K562 (cell line): ENCODE results near the gene PACSIN1. TPM values are rescaled to one million over a fixed set of nuclear protein-coding genes. Genes with fewer than 3 reads are reported as not detected.

Experiments
- ATAC-seq: fragments of 200-7000 bp; cut with Tn5 transposase; 3 replicates; pipeline ENCODE4 v1.9.1; 2020; ENCODE audit warnings: moderate library complexity
- BruUV-seq: library from RNA; stranded (reverse); fragments of 400-500 nt; replicated peaks from 2 replicates; lab custom pipeline; 2021; lab: Mats Ljungman, UMichigan
- CTCF ChIA-PET: fragments of 300-600 bp; formaldehyde crosslinking; extraction: SDS; loops from one replicate; lab custom pipeline; 2021; ENCODE audit warnings: low intra/inter-chr PET ratio; lab: Yijun Ruan, JAX
- POLR2A ChIA-PET: fragments of 300-600, 350-650 bp; sonication (Branson Sonifier 250); formaldehyde crosslinking; extraction: SDS; loops from one replicate; lab custom pipeline; 2021; ENCODE audit warnings: antibody characterized with exemption, inconsistent platforms; lab: Yijun Ruan, JAX
- DNase-seq, 4 experiments: peaks; one replicate each; pipeline versions ENCODE4 v3.0.0 to v3.0.0-alpha.2; 2011 to 2018; ENCODE audit warnings: low spot score in 3 of 4, mixed read lengths in 3 of 4; ENCODE audit errors: extremely low read depth in 1 of 4
- FAIRE-seq: peaks from 2 replicates; lab custom pipeline; 2011; peaks lifted over from hg19 to GRCh38; lab: Jason Lieb, UNC
- H2AFZ ChIP-seq: 2 replicates; pipeline ENCODE4 v1.6.0; 2011; ENCODE audit warnings: low read depth, low read length, control low read depth, inconsistent platforms
- H3K27ac ChIP-seq: fragments of 200-600 bp; 3 replicates; pipeline ENCODE4 v1.8.0; 2011; ENCODE audit warnings: low read depth, mild to moderate bottlenecking, control low read depth, inconsistent platforms, low read length, moderate library complexity, mixed read lengths; ENCODE audit errors: extremely low read depth
- H3K27me3 ChIP-seq, 2 experiments: fragments of 300-600 bp in 1 of 2; 2 replicates in 1 of 2; 3 replicates in 1 of 2; pipeline versions ENCODE4 v1.6.0 to v1.8.0; 2011; ENCODE audit warnings: inconsistent platforms in 2 of 2, low read length in 2 of 2, mild to moderate bottlenecking in 1 of 2, mixed read lengths in 1 of 2, moderate library complexity in 1 of 2; ENCODE audit not compliant: control insufficient read depth in 2 of 2, insufficient read depth in 2 of 2
- H3K36me3 ChIP-seq: fragments of 300-600 bp; 3 replicates; pipeline ENCODE4 v1.8.0; 2011; ENCODE audit warnings: mild to moderate bottlenecking, low read length, inconsistent platforms; ENCODE audit not compliant: control insufficient read depth, insufficient read depth
- H3K4me1 ChIP-seq, 2 experiments: fragments of 200-600 bp in 1 of 2; replicated peaks in 1 of 2; 2 replicates in 1 of 2; 3 replicates in 1 of 2; pipeline versions ENCODE4 v1.5.1 to v1.8.0; 2011; ENCODE audit warnings: inconsistent platforms in 2 of 2, low read length in 2 of 2, mild to moderate bottlenecking in 1 of 2, mixed read lengths in 1 of 2, moderate library complexity in 1 of 2; ENCODE audit not compliant: control insufficient read depth in 2 of 2, insufficient read depth in 2 of 2
- H3K4me2 ChIP-seq: 2 replicates; pipeline ENCODE4 v1.6.1; 2011; ENCODE audit warnings: low read length, control low read depth, inconsistent platforms, mixed read lengths; ENCODE audit not compliant: insufficient read depth
- H3K4me3 ChIP-seq: fragments of 200-600 bp; sonication (generic), shearing (Covaris generic); 2 replicates; pipeline ENCODE4 v1.5.1; 2016; ENCODE audit warnings: control low read depth, inconsistent platforms
- H3K79me2 ChIP-seq: fragments of 200-600 bp; 3 replicates; pipeline ENCODE4 v1.8.0; 2011; ENCODE audit warnings: low read length, inconsistent platforms; ENCODE audit not compliant: control insufficient read depth, insufficient read depth
- H3K9ac ChIP-seq, 2 experiments: 2 replicates each; pipeline versions ENCODE4 v1.6.0 to v1.6.1; 2011; ENCODE audit warnings: low read depth in 2 of 2, low read length in 2 of 2, control low read depth in 1 of 2, inconsistent platforms in 1 of 2, mild to moderate bottlenecking in 1 of 2, mixed read lengths in 1 of 2; ENCODE audit not compliant: insufficient read depth in 1 of 2
- H3K9me1 ChIP-seq: one replicate; pipeline ENCODE4 v1.6.0; 2011; ENCODE audit warnings: inconsistent platforms, mild to moderate bottlenecking, low read length, moderate library complexity; ENCODE audit not compliant: control insufficient read depth, insufficient read depth
- H3K9me3 ChIP-seq: replicated peaks from 2 replicates; pipeline ENCODE4 v1.5.1; 2011; ENCODE audit warnings: low read depth, low read length, inconsistent platforms; ENCODE audit not compliant: control insufficient read depth, insufficient read depth
- H4K20me1 ChIP-seq: replicated peaks from 2 replicates; pipeline ENCODE4 v1.6.1; 2011; ENCODE audit warnings: low read length, inconsistent platforms, mixed read lengths; ENCODE audit not compliant: control insufficient read depth, insufficient read depth
- BMI1 ChIP-seq: fragments of 150-350 bp; IDR thresholded peaks from 2 replicates; pipeline ENCODE4 v1.6.1; 2014; ENCODE audit warnings: low read length
- ETS2 ChIP-seq: IDR thresholded peaks from 2 replicates; pipeline ENCODE4 v1.6.1; 2016; ENCODE audit warnings: borderline replicate concordance, missing genetic modification characterization, mild to moderate bottlenecking, moderate library complexity, missing compliant biosample characterization; ENCODE audit not compliant: poor library complexity, severe bottlenecking
- FUS ChIP-seq: fragments of 200-400 bp; formaldehyde crosslinking; optimal IDR thresholded peaks from 2 replicates; pipeline ENCODE3; 2017; ENCODE audit warnings: low read depth, low read length
- HMG20A ChIP-seq: fragments of 450-650 bp; formaldehyde crosslinking; conservative IDR thresholded peaks from 2 replicates; pipeline ENCODE4 v1.4.0; 2020; ENCODE audit warnings: mild to moderate bottlenecking, mixed read lengths
- RCOR1 ChIP-seq, 2 experiments: IDR thresholded peaks; 2 replicates each; pipeline ENCODE4 v1.6.1; 2012; ENCODE audit warnings: low read depth in 2 of 2, low read length in 2 of 2, borderline replicate concordance in 1 of 2, improper control_type of control experiment in 1 of 2
- RNF2 ChIP-seq: sonication (generic); IDR thresholded peaks from 2 replicates; pipeline ENCODE4 v1.6.1; 2016
- SMARCA5 ChIP-seq: fragments of 450-650 bp; IDR thresholded peaks from 2 replicates; pipeline ENCODE4 v1.6.1; 2016
- SMARCC2 ChIP-seq: fragments of 450-650 bp; IDR thresholded peaks from 2 replicates; pipeline ENCODE4 v1.6.1; 2017; ENCODE audit warnings: antibody characterized with exemption, moderate library complexity, mild to moderate bottlenecking, low read depth
- SNIP1 ChIP-seq: fragments of 450-650 bp; IDR thresholded peaks from 2 replicates; pipeline ENCODE4 v1.7.1; 2017; ENCODE audit warnings: low read depth, mild to moderate bottlenecking
- THRAP3 ChIP-seq: fragments of 450-650 bp; IDR thresholded peaks from 2 replicates; pipeline ENCODE4 v1.6.1; 2016; ENCODE audit warnings: mild to moderate bottlenecking, inconsistent platforms, borderline replicate concordance
- ZFP36 ChIP-seq: fragments of 150-350 bp; IDR thresholded peaks from 2 replicates; pipeline ENCODE4 v1.6.1; 2018; ENCODE audit warnings: low read length, low read depth; ENCODE audit not compliant: partially characterized antibody
- ZNF316 ChIP-seq: fragments of 450-650 bp; IDR thresholded peaks from 2 replicates; pipeline ENCODE4 v1.6.1; 2016
- WGBS: fragments of 100-300 bp; shearing (Covaris generic); methylation state at CpG from one replicate; pipeline ENCODE4 v1.1.6; 2016; ENCODE audit warnings: low coverage, mixed read lengths; ENCODE audit not compliant: insufficient coverage; ENCODE audit errors: missing lambda C conversion rate; 5-methylcytosine and 5-hydroxymethylcytosine counted together
- in situ Hi-C: fragments of 300-500 bp; cut with MboI; formaldehyde crosslinking; loops from 4 replicates; pipeline ENCODE4 v1.15.0; 2018; ENCODE audit warnings: inconsistent platforms, mixed read lengths
- intact Hi-C: fragments of 100-400 bp; cut with micrococcal nuclease; formaldehyde crosslinking; loops from 2 replicates; pipeline ENCODE4 v1.14.2; 2022
- polyA plus RNA-seq, 8 experiments: library from polyadenylated mRNA; depleted of rRNA in 4 of 8; stranded (reverse) in 5 of 8; unstranded in 3 of 8; fragments of >200 nt; fragmentation: Nextera tagmentation in 2 of 8; fragmentation: Illumina TruSeq in 1 of 8; extraction: Ambion mirVana in 2 of 8; extraction: Trizol in 1 of 8; gene quantifications; 2 replicates each; pipeline versions ENCODE4 v1.2.1 to v1.2.3, GENCODE V29; 2011 to 2014; ENCODE audit warnings: inconsistent platforms in 1 of 8, missing spikeins in 1 of 8
- total RNA-seq, 7 experiments: library from RNA; depleted of rRNA in 6 of 7; stranded (reverse); fragments of >200 nt in 6 of 7; fragmentation: Illumina TruSeq in 2 of 7; extraction: Trizol in 2 of 7; gene quantifications; 2 replicates each; pipeline versions ENCODE4 v1.2.1 to v1.2.3, GENCODE V29; 2011 to 2021; ENCODE audit warnings: low replicate concordance in 1 of 7
- TF ChIP-seq, protein P1 (sequence below), 2 experiments: fragments of 450-650 bp in 1 of 2; sonication (generic) in 1 of 2; formaldehyde crosslinking in 1 of 2; IDR thresholded peaks; 2 replicates each; pipeline versions ENCODE4 v1.7.1 to v1.9.0; 2016 to 2022; ENCODE audit warnings: inconsistent platforms in 1 of 2, mild to moderate bottlenecking in 1 of 2, missing genetic modification reagents in 1 of 2

Gene PACSIN1
- total and polyA plus RNA-seq, 9 of the 15 experiments (the other 6 are each of a cell fraction or from before 2014, with no cell fraction given): 0.01 to 1.7 (median 0.45) TPM

DNA sequence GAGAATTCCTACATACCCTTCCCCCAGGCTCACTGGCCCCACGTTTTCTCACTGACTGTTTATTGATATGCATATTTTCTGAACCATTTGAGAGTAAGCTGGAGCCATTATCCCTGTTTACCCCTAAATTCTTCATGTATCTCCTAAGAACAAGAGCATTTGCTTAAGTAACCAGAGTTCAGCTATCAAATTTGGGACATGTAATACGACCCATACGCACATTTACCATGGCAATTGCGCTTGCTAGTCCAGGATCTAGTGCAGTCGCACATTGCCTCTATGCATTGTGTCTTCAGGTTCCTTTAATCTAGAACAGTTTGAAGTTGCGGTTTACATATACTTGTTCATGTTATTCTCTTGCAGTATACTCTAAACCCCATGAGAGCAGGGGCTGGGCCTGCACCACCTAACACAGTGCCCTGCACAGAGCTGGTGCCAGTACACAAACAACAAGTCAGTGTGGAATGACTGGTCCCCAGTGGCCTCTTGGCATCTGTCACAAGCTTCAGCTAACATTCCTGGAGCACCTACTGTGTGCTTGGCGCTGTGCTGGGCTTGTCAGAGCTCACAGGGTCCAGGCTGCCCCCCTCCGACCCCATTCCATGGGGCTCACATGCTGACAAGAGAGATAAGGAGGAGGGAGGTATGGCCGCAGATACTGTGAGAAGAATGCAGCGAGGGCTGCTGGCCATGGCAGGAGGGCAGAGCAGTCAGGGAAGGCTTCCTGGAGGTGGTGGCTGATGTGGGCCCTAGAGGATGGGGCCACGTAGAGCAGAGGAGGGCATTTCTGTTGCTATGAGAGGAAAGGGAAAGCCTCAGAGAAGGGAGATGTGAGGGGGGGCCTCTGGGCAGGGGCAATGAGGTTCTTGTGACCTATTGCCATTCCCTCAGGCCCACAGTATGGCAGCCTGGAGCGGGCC is 62.1 kb downstream of the PACSIN1 start:
- intact Hi-C loops (loop anchor here (1.0 kb wide), 2 partner anchors 32 to 81 kb away; no protein-coding TSS in a partner anchor), in situ Hi-C loops (loop anchor here (5.0 kb wide), 1 partner anchor 79 kb away; no protein-coding TSS in a partner anchor)
- H3K27ac ChIP-seq: no peak overlapping the region
- no peaks in the 10 kb centered on the region for H4K20me1 ChIP-seq
- H3K36me3 ChIP-seq: no peaks in the 10 kb centered on the region
- H3K27me3 ChIP-seq: no peaks in the 10 kb centered on the region
- H3K4me2 ChIP-seq: no peak overlapping the region
- no peak for ATAC-seq
- DNase-seq: no peak
- H3K9ac ChIP-seq: peak overlapping the region; percentile 7 to 29; a peak in 2 of 4 replicates
- BruUV-seq: no TSS peak
- H2AFZ ChIP-seq: peak overlapping the region; percentile 93
- 53% methylated on average over 12 of the region's 12 CpGs for WGBS
- H3K79me2 ChIP-seq: no peaks in the 10 kb centered on the region
- H3K9me1 ChIP-seq: no peaks in the 10 kb centered on the region
- no peak overlapping the region for H3K4me3 ChIP-seq
- H3K4me1 ChIP-seq: peaks cover 24 to 56% of the 10 kb centered on the region in 2 experiments
- H3K9me3 ChIP-seq: no peaks in the 10 kb centered on the region
- CTCF ChIA-PET: interaction anchor here (0.9 to 2.1 kb wide), 5 partner anchors 33 to 612 kb away, joined by 3 to 9 read pairs (median 7); no protein-coding TSS in a partner anchor
- POLR2A ChIA-PET: interaction anchor here (0.6 kb wide), 1 partner anchor 1287 kb away, joined by 3 read pairs; no protein-coding TSS in a partner anchor
- FAIRE-seq: peak; percentile 19
- TF ChIP-seq HMG20A (CRISPR knock-in tag) (no peak), THRAP3 (no peak), SNIP1 (no peak), ZFP36 (peak; percentile 100), RCOR1 (IDR thresholded peaks at IDR 0.05; ENCODE audit: borderline replicate concordance in 1 of 2, low read depth in 2 of 2, low read length in 2 of 2) (peak in 1 of 2 experiments; percentile 83; a peak in 2 of 4 replicates), ETS2 (no peak), FUS (no peak), ZNF316 (no peak), SMARCA5 (peak; percentile 98), RNF2 (no peak), SMARCC2 (no peak), BMI1 (no peak)
- TF ChIP-seq, protein P1, sequence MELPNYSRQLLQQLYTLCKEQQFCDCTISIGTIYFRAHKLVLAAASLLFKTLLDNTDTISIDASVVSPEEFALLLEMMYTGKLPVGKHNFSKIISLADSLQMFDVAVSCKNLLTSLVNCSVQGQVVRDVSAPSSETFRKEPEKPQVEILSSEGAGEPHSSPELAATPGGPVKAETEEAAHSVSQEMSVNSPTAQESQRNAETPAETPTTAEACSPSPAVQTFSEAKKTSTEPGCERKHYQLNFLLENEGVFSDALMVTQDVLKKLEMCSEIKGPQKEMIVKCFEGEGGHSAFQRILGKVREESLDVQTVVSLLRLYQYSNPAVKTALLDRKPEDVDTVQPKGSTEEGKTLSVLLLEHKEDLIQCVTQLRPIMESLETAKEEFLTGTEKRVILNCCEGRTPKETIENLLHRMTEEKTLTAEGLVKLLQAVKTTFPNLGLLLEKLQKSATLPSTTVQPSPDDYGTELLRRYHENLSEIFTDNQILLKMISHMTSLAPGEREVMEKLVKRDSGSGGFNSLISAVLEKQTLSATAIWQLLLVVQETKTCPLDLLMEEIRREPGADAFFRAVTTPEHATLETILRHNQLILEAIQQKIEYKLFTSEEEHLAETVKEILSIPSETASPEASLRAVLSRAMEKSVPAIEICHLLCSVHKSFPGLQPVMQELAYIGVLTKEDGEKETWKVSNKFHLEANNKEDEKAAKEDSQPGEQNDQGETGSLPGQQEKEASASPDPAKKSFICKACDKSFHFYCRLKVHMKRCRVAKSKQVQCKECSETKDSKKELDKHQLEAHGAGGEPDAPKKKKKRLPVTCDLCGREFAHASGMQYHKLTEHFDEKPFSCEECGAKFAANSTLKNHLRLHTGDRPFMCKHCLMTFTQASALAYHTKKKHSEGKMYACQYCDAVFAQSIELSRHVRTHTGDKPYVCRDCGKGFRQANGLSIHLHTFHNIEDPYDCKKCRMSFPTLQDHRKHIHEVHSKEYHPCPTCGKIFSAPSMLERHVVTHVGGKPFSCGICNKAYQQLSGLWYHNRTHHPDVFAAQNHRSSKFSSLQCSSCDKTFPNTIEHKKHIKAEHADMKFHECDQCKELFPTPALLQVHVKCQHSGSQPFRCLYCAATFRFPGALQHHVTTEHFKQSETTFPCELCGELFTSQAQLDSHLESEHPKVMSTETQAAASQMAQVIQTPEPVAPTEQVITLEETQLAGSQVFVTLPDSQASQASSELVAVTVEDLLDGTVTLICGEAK (IDR thresholded peaks at IDR 0.05): no peak
- TF ChIP-seq, protein P1 (CRISPR knock-in tag; IDR thresholded peaks at IDR 0.05): 0 out of 2 replicates have a peak, but pooled peaks have one; percentile 27
